ENCODE data around the gene CARD14. TPM values are rescaled to one million over a fixed set of nuclear protein-coding genes. Genes with fewer than 3 reads are reported as not detected.

CARD14 gene
- total and polyA plus RNA-seq, 2 experiments from 2014 or later = 2.7 to 2.9 TPM

GRCh38 chr17:80173126-80173525 is 3.3 kb downstream of the CARD14 start:
- Histone ChIP-seq H3K27ac (no peak overlapping the region), H3K4me1 (ENCODE audit: low read depth) (no peaks in the 10 kb centered on the region), H3K27me3 (no peaks in the 10 kb centered on the region), H3K9me3 (ENCODE audit: low read depth) (no peaks in the 10 kb centered on the region), H3K4me3 (no peak overlapping the region), H3K36me3 (no peaks in the 10 kb centered on the region)
- DNase-seq (ENCODE audit: low read depth in 1 of 2, low spot score in 1 of 2) = no peak
- no peak for TF ChIP-seq CTCF (IDR thresholded peaks at IDR 0.05; ENCODE audit: low read depth, low read length)

GRCh38 chr17:80173916-80174315 is 4.1 kb downstream of the CARD14 start:
- Histone ChIP-seq H3K36me3 (no peaks in the 10 kb centered on the region), H3K9me3 (ENCODE audit: low read depth) (no peaks in the 10 kb centered on the region), H3K4me1 (ENCODE audit: low read depth) (no peaks in the 10 kb centered on the region), H3K27ac (no peak overlapping the region), H3K27me3 (no peaks in the 10 kb centered on the region), H3K4me3 (no peak overlapping the region)
- DNase-seq (ENCODE audit: low read depth in 1 of 2, low spot score in 1 of 2) = no peak
- TF ChIP-seq CTCF (IDR thresholded peaks at IDR 0.05; ENCODE audit: low read depth, low read length) = no peak

GRCh38 chr17:80176757-80177156 is 6.9 kb downstream of the CARD14 start:
- Histone ChIP-seq H3K27me3 (no peaks in the 10 kb centered on the region), H3K4me3 (no peak overlapping the region), H3K36me3 (no peaks in the 10 kb centered on the region), H3K27ac (no peak overlapping the region), H3K4me1 (ENCODE audit: low read depth) (no peaks in the 10 kb centered on the region), H3K9me3 (ENCODE audit: low read depth) (no peaks in the 10 kb centered on the region)
- DNase-seq (ENCODE audit: low read depth in 1 of 2, low spot score in 1 of 2) = no peak
- TF ChIP-seq CTCF (IDR thresholded peaks at IDR 0.05; ENCODE audit: low read depth, low read length) = no peak

- Histone ChIP-seq H3K27me3 (no peaks in the 10 kb centered on the region), H3K9me3 (ENCODE audit: low read depth) (no peaks in the 10 kb centered on the region), H3K27ac (no peak overlapping the region), H3K4me3 (no peak overlapping the region), H3K4me1 (ENCODE audit: low read depth) (no peaks in the 10 kb centered on the region), H3K36me3 (no peaks in the 10 kb centered on the region)
- TF ChIP-seq CTCF (IDR thresholded peaks at IDR 0.05; ENCODE audit: low read depth, low read length) = no peak
- DNase-seq (ENCODE audit: low read depth in 1 of 2, low spot score in 1 of 2) = no peak
Measured at GRCh38 chr17:80177986-80178595, 8.3 kb downstream of the CARD14 start.

GRCh38 chr17:80180192-80180591 is 10.4 kb downstream of the CARD14 start:
- H3K9me3 ChIP-seq (ENCODE audit: low read depth) = no peaks in the 10 kb centered on the region

More at GRCh38 chr17:80180192-80180591, 10.4 kb downstream of the CARD14 start:
- no peak overlapping the region for H3K27ac ChIP-seq
- no peak for TF ChIP-seq CTCF (IDR thresholded peaks at IDR 0.05; ENCODE audit: low read depth, low read length)
- DNase-seq (ENCODE audit: low read depth in 1 of 2, low spot score in 1 of 2) = no peak
- H3K27me3 ChIP-seq = no peaks in the 10 kb centered on the region
- no peak overlapping the region for H3K4me3 ChIP-seq
- H3K36me3 ChIP-seq = no peaks in the 10 kb centered on the region
- no peaks in the 10 kb centered on the region for H3K4me1 ChIP-seq (ENCODE audit: low read depth)

Measured in cardiac muscle cell (in vitro differentiated cells and primary cell).